Breast epithelium (tissue), 4 donors: ENCODE data around the gene LILRA6. TPM values are rescaled to one million over a fixed set of nuclear protein-coding genes. Genes with fewer than 3 reads are reported as not detected.
"Not testable (repeated sequence)": the region's sequence is repeated elsewhere in the genome, so short reads cannot be mapped to it uniquely, and the experiment has no call there.

Experiments
- DNase-seq, 2 donors: peaks; one replicate each; pipeline ENCODE4 v3.0.0-alpha.2; 2019; ENCODE audit warnings: low spot score in 2 of 2
- H3K27ac ChIP-seq, 2 donors: fragments of 200-600 bp; sonication (generic) in 1 of 2; one replicate each; pipeline ENCODE4 v1.5.1; 2016 to 2019; ENCODE audit warnings: mild to moderate bottlenecking in 1 of 2
- H3K27me3 ChIP-seq, 2 donors: fragments of 200-600 bp; sonication (generic) in 1 of 2; one replicate each; pipeline versions ENCODE4 v1.5.1 to v1.6.0; 2017 to 2019; ENCODE audit warnings: control low read depth in 1 of 2, mild to moderate bottlenecking in 1 of 2
- H3K36me3 ChIP-seq: fragments of 200-600 bp; one replicate; pipeline ENCODE4 v1.5.1; 2019
- H3K4me1 ChIP-seq, 2 donors: fragments of 200-600 bp; sonication (generic); one replicate each; pipeline ENCODE4 v1.5.1; 2016 to 2019; ENCODE audit warnings: control low read depth in 1 of 2
- H3K4me3 ChIP-seq, 3 donors: fragments of 200-600 bp; sonication (generic); 1 replicate in 2 of 3; 2 replicates in 1 of 3; pipeline ENCODE4 v1.5.1; 2016 to 2019; ENCODE audit warnings: mild to moderate bottlenecking in 3 of 3, moderate library complexity in 2 of 3
- H3K9me3 ChIP-seq, 2 donors: fragments of 200-600 bp; sonication (generic) in 1 of 2; one replicate each; pipeline ENCODE4 v1.5.1; 2016 to 2019; ENCODE audit warnings: control low read depth in 1 of 2
- POLR2A ChIP-seq: fragments of 450-650 bp; IDR thresholded peaks from one replicate; pipeline ENCODE4 v1.6.1; 2016; ENCODE audit warnings: antibody characterized with exemption, mild to moderate bottlenecking, moderate library complexity
- POLR2AphosphoS5 ChIP-seq, 3 donors: sonication (generic); formaldehyde crosslinking; IDR thresholded peaks; one replicate each; pipeline ENCODE4 v1.6.1; 2017; ENCODE audit warnings: antibody characterized with exemption in 3 of 3
- intact Hi-C: fragments of 100-400 bp; cut with DNase I; formaldehyde crosslinking; loops from one replicate; pipeline ENCODE4 v1.15.1; 2023; ENCODE audit warnings: low total_unique reads
- total RNA-seq, 3 donors: library from RNA; depleted of rRNA; stranded (reverse); fragments of >200 nt; gene quantifications; one replicate each; pipeline ENCODE4 v1.1.0, GENCODE V29; 2016
- TF ChIP-seq, protein P1 (sequence below), 3 donors: fragments of 450-650 bp; IDR thresholded peaks; one replicate each; pipeline ENCODE4 v1.5.1; 2016 to 2017; ENCODE audit warnings: antibody characterized with exemption in 3 of 3, mild to moderate bottlenecking in 3 of 3, moderate library complexity in 3 of 3

LILRA6 gene
- total RNA-seq, 3 donors from 2014 or later = 1.3 to 2.9 (median 1.8) TPM

DNA sequence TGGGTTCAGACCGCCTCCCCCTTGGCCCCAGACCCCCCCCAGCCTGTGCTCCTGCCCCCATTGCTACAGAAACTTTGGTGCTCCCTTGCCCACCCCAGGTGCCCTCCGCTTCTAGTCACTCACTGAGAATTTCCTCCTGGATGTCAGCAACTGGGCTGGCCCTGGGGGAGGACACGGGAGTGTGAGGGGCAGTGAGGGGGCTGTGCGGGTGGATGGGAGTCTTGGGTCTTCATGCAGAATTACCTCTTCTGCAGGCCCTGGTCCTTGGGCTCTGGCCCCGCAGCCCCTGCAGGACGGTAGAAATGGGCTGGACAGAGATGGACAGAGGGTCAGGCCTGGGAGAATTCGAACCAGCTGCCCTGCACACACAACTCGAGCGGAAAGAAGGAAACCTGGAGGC, 9.7 kb upstream of the LILRA6 start:
- intact Hi-C loops = no loop called here
- TF ChIP-seq POLR2AphosphoS5 (IDR thresholded peaks at IDR 0.05) = no peak
- no peak overlapping the region for H3K4me3 ChIP-seq
- no peaks in the 10 kb centered on the region for H3K9me3 ChIP-seq
- DNase-seq = no peak
- no peaks in the 10 kb centered on the region for H3K4me1 ChIP-seq
- peaks cover 0 to 64% of the 10 kb centered on the region in 2 donors for H3K27me3 ChIP-seq
- H3K27ac ChIP-seq = no peak overlapping the region
- no peaks in the 10 kb centered on the region for H3K36me3 ChIP-seq

DNA sequence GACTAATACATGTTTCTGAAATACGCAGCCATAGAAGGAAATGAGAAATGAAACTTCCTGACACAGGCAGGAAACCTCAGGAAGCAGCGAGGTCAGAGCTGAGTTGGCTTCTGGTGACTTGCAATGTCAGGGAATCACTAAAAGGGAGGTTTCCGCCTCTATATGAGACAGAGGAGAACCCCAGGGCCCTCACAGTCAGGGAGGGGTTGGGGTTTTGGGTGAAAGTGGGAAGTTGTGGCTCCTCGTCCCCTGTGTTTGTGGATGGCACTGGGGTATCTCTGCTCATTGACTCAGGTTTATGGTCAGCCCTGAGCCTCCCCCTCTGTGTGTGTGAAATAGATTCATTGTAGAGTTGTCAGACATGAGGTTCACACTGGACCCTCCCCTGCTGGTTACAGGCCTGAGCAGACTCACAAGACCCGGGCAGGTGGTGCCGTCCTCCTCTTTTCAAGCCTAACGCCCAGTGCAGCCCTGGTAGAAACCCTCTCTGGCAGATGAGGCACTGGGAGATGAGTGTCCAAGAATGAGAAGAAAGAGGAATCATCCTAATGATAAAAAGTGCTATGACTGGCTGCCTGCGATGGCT, 5.5 kb upstream of the LILRA6 start:
- no peak overlapping the region for H3K4me3 ChIP-seq
- intact Hi-C loops = no loop called here
- H3K27me3 ChIP-seq = peaks cover 0 to 27% of the 10 kb centered on the region in 2 donors
- no peaks in the 10 kb centered on the region for H3K36me3 ChIP-seq
- no peaks in the 10 kb centered on the region for H3K9me3 ChIP-seq
- no peaks in the 10 kb centered on the region for H3K4me1 ChIP-seq
- H3K27ac ChIP-seq = no peak overlapping the region
- TF ChIP-seq, protein P1, sequence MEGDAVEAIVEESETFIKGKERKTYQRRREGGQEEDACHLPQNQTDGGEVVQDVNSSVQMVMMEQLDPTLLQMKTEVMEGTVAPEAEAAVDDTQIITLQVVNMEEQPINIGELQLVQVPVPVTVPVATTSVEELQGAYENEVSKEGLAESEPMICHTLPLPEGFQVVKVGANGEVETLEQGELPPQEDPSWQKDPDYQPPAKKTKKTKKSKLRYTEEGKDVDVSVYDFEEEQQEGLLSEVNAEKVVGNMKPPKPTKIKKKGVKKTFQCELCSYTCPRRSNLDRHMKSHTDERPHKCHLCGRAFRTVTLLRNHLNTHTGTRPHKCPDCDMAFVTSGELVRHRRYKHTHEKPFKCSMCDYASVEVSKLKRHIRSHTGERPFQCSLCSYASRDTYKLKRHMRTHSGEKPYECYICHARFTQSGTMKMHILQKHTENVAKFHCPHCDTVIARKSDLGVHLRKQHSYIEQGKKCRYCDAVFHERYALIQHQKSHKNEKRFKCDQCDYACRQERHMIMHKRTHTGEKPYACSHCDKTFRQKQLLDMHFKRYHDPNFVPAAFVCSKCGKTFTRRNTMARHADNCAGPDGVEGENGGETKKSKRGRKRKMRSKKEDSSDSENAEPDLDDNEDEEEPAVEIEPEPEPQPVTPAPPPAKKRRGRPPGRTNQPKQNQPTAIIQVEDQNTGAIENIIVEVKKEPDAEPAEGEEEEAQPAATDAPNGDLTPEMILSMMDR (IDR thresholded peaks at IDR 0.05) = no peak
- no peak for TF ChIP-seq POLR2A
- no peak for TF ChIP-seq POLR2AphosphoS5 (IDR thresholded peaks at IDR 0.05)
- DNase-seq = peak in 1 of 2 donors; percentile 18

DNA sequence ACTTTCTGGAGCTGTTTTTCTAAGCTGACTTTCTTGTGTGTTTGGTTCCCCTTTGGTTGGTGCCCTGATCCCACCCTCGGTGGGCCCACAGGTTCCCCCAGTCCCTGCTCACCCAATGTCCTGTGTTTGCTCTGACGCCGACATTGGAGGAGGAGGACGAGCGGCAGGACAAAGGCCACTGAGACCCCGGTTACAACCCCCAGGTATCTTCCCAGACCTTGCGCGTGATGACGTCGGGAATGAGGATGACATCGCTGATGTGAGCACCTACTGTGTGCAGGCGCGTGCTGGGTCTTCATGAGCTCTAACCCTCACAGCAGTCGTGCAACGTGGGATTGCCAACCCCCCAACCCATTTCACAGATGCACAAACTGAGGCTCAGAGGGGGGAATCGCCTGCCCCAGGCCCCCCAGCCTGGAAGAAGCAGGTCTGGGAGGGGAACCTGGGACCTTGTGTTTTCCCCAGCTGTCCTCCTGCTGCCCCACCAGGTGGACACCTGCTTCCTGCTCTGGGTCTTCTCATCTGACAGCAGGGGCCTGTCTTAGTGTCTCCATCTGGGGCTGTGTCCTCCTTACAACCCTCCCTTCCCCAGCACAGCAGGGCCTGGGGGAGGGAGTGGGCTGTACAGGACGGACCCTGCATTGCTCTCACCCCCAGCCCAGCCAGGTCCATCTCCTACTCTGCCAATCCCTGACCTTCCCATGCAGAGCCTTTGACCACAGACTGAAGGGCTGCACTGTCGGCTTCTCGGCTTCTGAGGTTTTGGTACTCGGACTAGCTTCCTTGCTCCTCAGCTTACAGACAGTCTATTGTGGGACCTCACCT, 4.7 kb upstream of the LILRA6 start:
- H3K4me1 ChIP-seq = no peaks in the 10 kb centered on the region
- TF ChIP-seq, protein P1 (IDR thresholded peaks at IDR 0.05) = no peak
- no peak for TF ChIP-seq POLR2A
- TF ChIP-seq POLR2AphosphoS5 (IDR thresholded peaks at IDR 0.05) = no peak
- peaks cover 0 to 19% of the 10 kb centered on the region in 2 donors for H3K27me3 ChIP-seq
- H3K9me3 ChIP-seq = no peaks in the 10 kb centered on the region
- intact Hi-C loops = no loop called here
- DNase-seq = no peak
- H3K36me3 ChIP-seq = no peaks in the 10 kb centered on the region
- H3K4me3 ChIP-seq = no peak overlapping the region
- H3K27ac ChIP-seq = no peak overlapping the region

DNA sequence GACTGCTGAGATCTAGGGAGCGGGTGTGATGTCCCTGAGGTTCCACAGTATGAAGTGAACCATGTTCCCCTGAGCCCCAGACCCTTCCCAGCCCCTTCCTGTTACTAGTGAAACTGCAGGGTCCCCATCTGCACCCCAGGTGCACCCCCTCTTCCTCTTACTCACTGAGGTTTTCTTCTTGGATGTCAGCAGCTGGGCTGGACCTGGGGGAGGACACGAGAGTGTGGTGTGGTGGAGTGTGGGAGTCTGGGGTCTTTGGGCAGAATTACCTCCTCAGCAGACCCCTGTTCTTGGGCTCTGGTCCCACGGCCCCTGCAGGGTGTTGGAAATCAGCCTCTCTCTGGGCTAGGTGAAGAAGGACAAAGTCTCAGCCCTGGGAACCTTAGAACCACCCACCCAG, 3.3 kb upstream of the LILRA6 start:
- H3K9me3 ChIP-seq = no peaks in the 10 kb centered on the region
- H3K4me1 ChIP-seq = no peaks in the 10 kb centered on the region
- DNase-seq = no peak
- intact Hi-C loops = no loop called here
- TF ChIP-seq, protein P1 (IDR thresholded peaks at IDR 0.05) = no peak
- no peak overlapping the region for H3K27ac ChIP-seq
- peaks cover 0 to 15% of the 10 kb centered on the region in 2 donors for H3K27me3 ChIP-seq
- no peaks in the 10 kb centered on the region for H3K36me3 ChIP-seq
- H3K4me3 ChIP-seq = no peak overlapping the region

DNA sequence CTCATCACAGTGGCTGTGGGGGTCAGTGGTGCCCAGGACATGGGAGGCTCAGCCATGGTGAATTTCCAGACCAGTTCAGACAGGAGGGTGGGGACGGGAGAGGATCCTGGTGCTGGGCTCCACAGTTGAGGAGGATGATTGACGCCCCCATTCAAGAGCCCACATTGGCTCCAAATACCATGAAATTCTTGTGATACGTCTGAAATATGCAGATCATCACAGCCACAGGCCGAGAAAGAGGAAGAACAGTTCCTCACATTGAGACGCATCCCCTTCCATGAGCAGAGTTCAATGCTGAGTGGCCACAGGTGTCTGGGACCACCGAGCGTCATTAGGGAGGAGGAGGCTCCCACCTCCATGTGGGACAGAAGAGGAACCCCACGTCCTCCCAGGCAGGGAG, 1.2 kb upstream of the LILRA6 start:
- intact Hi-C loops = not testable (repeated sequence)

DNA sequence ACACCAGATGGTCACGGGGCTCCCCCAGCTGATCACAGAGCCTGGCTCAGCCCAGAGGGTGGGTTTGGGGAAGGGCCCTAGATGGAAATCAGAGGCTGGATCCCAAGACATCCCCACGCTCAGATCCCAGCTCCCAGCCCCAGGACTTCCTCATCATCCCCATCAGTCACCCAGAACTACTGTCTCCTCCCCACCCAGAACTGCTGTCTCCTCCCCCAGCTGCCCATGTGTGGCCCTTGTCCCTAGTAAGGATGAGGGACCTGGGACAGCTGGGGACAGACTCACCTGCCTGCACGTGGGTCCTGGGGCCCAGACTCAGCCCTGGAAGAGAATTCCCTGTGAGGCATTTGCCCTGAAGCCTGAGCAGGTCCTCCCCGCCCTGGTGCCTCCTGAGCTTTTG, 356 bp downstream of the LILRA6 start:
- H3K4me3 ChIP-seq, H3K9me3 ChIP-seq, H3K4me1 ChIP-seq, DNase-seq, H3K27ac ChIP-seq, H3K36me3 ChIP-seq, intact Hi-C loops: not testable (repeated sequence)
- peaks cover 0 to 12% of the 10 kb centered on the region in 2 donors for H3K27me3 ChIP-seq

More for the DNA sequence above, 1.2 kb upstream of the LILRA6 start:
- H3K27me3 ChIP-seq = peaks cover 0 to 23% of the 10 kb centered on the region in 2 donors
- not testable (repeated sequence) for H3K4me1 ChIP-seq, DNase-seq, H3K9me3 ChIP-seq, H3K4me3 ChIP-seq, H3K27ac ChIP-seq, H3K36me3 ChIP-seq

DNA sequence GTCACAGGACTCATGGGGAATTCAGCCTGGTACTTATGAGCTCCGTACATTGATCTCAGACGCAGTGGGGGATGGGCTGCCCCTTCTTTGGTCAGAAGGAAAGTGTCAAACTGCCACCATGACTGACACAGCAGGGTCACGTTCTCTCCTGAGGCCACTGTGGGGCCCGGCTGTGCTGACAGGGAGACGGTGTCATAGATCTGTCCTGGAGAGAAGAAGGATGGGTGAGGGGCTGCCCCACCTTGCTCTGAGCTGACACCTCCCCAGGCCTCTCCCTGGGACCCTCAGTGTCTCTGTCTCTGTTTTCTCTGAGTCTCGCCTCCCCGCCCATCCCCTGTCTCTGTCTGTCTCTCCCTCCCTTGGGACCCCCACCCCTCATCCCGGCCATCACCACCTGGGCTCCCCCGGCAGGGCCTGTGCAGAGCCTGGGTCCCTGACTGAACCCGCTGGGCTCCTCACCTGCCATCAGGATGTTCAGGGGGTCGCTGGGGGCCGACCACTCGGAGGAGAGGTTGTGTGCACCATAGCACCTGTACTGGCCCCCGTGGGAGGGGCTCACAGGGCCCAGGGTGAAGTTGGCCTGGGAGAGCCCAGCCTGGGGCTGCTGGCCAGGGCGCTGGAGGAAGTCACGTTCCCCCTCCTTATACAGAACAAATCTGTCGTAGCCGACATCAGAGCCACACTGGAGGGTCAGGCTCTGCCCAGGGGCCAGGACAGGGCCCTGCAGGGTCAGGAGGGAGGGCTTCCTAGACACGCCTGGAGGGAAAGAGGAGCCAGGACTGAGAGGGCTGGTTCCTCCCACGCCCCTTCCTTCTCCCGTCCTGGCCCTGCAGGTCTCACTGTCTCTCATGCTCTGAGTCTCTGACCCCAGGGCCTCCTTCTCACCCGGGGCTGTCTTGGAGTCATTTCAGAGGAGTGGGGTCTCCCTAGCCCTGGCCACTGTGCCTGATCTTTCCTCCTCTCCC, 1.9 kb downstream of the LILRA6 start:
- DNase-seq, H3K4me1 ChIP-seq, H3K4me3 ChIP-seq, H3K9me3 ChIP-seq, H3K27me3 ChIP-seq, H3K36me3 ChIP-seq, H3K27ac ChIP-seq, intact Hi-C loops: not testable (repeated sequence)

DNA sequence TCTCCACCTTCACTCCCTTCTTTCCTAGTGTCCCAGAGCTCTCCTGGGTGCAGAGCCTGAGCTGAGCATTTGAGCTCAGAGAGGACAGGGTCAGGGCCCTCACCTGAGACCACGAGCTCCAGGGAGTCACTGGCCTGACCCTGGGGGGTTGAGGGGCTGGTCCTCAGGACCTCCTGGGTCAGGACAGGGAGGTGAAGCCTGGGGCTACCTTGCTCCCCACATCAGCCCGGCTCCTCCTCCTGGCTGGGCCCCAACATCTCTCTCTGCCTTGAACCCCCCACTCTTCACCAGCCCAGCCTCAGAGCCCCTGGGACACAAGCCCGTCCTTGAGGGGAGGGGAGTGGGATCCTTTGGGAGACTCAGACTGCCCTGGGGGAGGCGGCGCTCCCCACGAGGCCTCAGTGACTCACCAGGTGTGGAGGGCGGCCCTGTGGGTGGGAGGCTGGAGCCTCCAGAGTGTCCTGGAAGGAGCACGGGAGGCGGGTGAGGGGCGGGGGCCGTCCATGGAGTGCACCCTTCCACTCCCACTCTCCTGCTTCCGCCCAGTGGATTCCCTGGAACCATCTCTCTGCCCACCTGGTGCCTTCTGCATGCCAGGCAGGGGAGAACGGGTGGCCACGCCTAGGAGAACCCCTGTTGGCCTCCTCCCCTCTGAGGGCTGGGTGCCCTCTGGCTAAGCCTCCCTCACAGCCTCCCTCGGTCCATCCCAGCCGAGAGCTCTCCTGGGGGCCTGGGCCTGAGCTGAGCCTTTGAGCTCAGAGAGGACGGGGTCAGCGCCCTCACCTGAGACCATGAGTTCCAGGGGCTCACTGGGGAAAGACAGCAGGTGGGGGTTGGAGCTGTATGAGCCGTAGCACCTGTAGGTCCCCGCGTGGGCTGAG, 2.9 kb downstream of the LILRA6 start:
- H3K4me1 ChIP-seq, H3K27me3 ChIP-seq, H3K27ac ChIP-seq, H3K4me3 ChIP-seq, H3K36me3 ChIP-seq, DNase-seq, H3K9me3 ChIP-seq: not testable (repeated sequence)
- intact Hi-C loops = loop anchor here (10.0 kb wide), 1 partner anchor 65 kb away; the partner anchor contains the start of gene TMC4
